Lung (tissue), 12 donors: ENCODE data around the gene DEFB118. TPM values are rescaled to one million over a fixed set of nuclear protein-coding genes. Genes with fewer than 3 reads are reported as not detected.
"Not testable (repeated sequence)": the region's sequence is repeated elsewhere in the genome, so short reads cannot be mapped to it uniquely, and the experiment has no call there.

Source experiments
- ATAC-seq: fragments of 200-7000 bp; cut with Tn5 transposase; one replicate; pipeline ENCODE4 v1.9.1; 2020; ENCODE audit warnings: moderate number of reproducible peaks; ENCODE audit not compliant: insufficient read depth, low FRiP score
- DNase-seq, 3 donors: peaks; one replicate each; pipeline ENCODE4 v3.0.0-alpha.2; 2013 to 2017
- H3K27ac ChIP-seq, 2 donors: one replicate each; pipeline ENCODE4 v1.5.1; 2013; ENCODE audit warnings: mild to moderate bottlenecking in 2 of 2, moderate library complexity in 2 of 2, control low read depth in 1 of 2, inconsistent platforms in 1 of 2, low read depth in 1 of 2, low read length in 1 of 2
- H3K27me3 ChIP-seq, 3 donors: one replicate each; pipeline ENCODE4 v1.5.1; 2013; ENCODE audit warnings: low read length in 2 of 3; ENCODE audit not compliant: control insufficient read depth in 3 of 3, insufficient read depth in 3 of 3
- H3K36me3 ChIP-seq, 4 donors: one replicate each; pipeline ENCODE4 v1.5.1; 2013; ENCODE audit warnings: low read length in 4 of 4, mild to moderate bottlenecking in 1 of 4, moderate library complexity in 1 of 4; ENCODE audit not compliant: control insufficient read depth in 4 of 4, insufficient read depth in 4 of 4
- H3K4me1 ChIP-seq, 5 donors: one replicate each; pipeline ENCODE4 v1.5.1; 2013; ENCODE audit warnings: low read length in 5 of 5, mild to moderate bottlenecking in 2 of 5, moderate library complexity in 1 of 5; ENCODE audit not compliant: control insufficient read depth in 5 of 5, insufficient read depth in 5 of 5
- H3K4me3 ChIP-seq: one replicate; pipeline ENCODE4 v1.5.1; 2013; ENCODE audit warnings: mild to moderate bottlenecking, control low read depth, moderate library complexity
- H3K9ac ChIP-seq, 2 donors: one replicate each; pipeline ENCODE4 v1.5.1; 2013; ENCODE audit warnings: low read length in 2 of 2, control low read depth in 1 of 2; ENCODE audit not compliant: insufficient read depth in 1 of 2
- H3K9me3 ChIP-seq, 4 donors: one replicate each; pipeline ENCODE4 v1.5.1; 2013; ENCODE audit warnings: low read length in 3 of 4, mild to moderate bottlenecking in 1 of 4, moderate library complexity in 1 of 4; ENCODE audit not compliant: control insufficient read depth in 4 of 4, insufficient read depth in 3 of 4
- WGBS, 2 donors: extraction: QIAGEN DNeasy Blood & Tissue Kit; methylation state at CpG; one replicate each; pipeline ENCODE4 v1.1.7; 2013; 5-methylcytosine and 5-hydroxymethylcytosine counted together
- polyA plus RNA-seq, 2 donors: library from polyadenylated mRNA; stranded (reverse); fragments of 200-250 nt; gene quantifications; one replicate each; pipeline ENCODE4 v1.2.1, GENCODE V29; 2013
- total RNA-seq, 2 donors: library from RNA; depleted of rRNA in 1 of 2; stranded (reverse); fragments of >200 nt in 1 of 2; gene quantifications; one replicate each; pipeline ENCODE4 v1.2.1, GENCODE V29; 2014 to 2021
- TF ChIP-seq, protein P1 (sequence below): IDR thresholded peaks from 2 replicates; pipeline ENCODE4 v1.5.1; 2012; ENCODE audit warnings: mild to moderate bottlenecking; ENCODE audit errors: control extremely low read depth, extremely low read depth
- donor health status: control.
- donor health status: control.
- donor health status: Bipolar disorder and iron deficiency.
- donor health status: healthy.
- donor health status: DM: yes; HTN: yes; CAD: no.

Gene DEFB118
- total and polyA plus RNA-seq, 4 donors: not detected

DNA sequence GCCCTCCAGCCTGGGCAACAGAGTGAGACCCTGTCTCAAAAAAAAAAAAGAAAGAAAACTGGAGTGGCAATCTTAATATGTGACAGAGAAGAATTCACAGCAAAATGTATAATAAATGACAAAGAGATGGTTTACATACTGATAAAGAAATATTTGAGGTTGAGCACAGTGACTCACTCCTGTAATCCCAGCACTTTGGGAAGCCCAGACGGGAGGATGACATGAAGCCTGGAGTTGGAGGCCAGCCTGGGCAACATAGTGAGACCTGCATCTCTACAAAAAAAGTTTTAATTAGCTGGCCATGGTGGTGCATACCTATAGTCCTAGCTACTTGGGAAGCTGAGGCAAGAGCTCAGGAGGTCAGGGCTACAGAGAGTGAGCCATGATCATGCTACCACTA, 12.4 kb upstream of the DEFB118 start:
- Histone ChIP-seq H3K36me3 (no peaks in the 10 kb centered on the region), H3K9ac (no peak overlapping the region), H3K9me3 (peaks cover 0 to 6% (median 0%) of the 10 kb centered on the region in 4 donors), H3K4me3 (no peak overlapping the region), H3K27me3 (no peaks in the 10 kb centered on the region), H3K27ac (no peak overlapping the region), H3K4me1 (no peaks in the 10 kb centered on the region)
- WGBS, 2 donors: 63 to 66% methylated on average over 1 of the region's 1 CpG
- ATAC-seq: no peak
- TF ChIP-seq, protein P1, sequence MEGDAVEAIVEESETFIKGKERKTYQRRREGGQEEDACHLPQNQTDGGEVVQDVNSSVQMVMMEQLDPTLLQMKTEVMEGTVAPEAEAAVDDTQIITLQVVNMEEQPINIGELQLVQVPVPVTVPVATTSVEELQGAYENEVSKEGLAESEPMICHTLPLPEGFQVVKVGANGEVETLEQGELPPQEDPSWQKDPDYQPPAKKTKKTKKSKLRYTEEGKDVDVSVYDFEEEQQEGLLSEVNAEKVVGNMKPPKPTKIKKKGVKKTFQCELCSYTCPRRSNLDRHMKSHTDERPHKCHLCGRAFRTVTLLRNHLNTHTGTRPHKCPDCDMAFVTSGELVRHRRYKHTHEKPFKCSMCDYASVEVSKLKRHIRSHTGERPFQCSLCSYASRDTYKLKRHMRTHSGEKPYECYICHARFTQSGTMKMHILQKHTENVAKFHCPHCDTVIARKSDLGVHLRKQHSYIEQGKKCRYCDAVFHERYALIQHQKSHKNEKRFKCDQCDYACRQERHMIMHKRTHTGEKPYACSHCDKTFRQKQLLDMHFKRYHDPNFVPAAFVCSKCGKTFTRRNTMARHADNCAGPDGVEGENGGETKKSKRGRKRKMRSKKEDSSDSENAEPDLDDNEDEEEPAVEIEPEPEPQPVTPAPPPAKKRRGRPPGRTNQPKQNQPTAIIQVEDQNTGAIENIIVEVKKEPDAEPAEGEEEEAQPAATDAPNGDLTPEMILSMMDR: no peak
- DNase-seq: no peak

DNA sequence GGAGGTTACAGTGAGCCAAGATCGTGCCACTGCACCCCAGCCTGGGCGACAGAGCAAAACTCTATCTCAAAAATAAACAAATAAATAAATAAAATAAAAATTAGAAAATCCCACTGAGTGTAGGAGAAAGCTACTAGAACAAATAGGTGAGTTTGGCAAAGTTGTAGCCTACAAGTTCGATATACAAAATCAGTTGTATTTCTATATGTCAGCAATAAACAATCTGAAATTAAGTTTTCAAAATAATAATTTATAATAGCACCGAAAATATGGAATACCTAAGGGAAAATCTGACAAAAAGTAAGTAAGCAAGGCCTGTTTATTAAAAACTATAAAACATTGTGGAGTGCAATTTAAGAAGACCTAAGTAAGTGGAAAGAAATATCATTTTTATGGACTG, 5.1 kb upstream of the DEFB118 start:
- 65 to 78% methylated on average over 4 of the region's 4 CpGs for WGBS, 2 donors
- no peak for DNase-seq

DNA sequence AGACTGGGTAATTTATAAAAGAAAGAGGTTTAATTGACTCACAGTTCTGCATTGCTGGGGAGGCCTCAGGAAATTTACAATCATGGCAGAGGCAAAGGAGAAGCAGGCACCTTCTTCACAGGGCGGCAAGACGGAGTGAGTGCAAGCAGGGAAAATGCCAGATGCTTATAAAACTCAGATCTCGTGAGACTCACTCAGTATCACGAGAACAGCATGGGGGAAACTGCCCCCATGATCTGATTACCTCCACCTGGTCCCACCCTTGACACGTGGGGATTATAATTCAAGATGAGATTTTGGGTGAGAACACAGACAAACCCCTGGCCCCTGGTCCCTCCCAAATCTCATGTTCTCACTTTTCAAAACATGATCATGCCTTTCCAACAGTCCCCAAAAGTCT, 4.1 kb upstream of the DEFB118 start:
- H3K4me1 ChIP-seq, H3K4me3 ChIP-seq, ATAC-seq, H3K36me3 ChIP-seq, DNase-seq, H3K27me3 ChIP-seq, H3K9ac ChIP-seq, H3K27ac ChIP-seq: not testable (repeated sequence)
- peaks cover 0 to 12% (median 4%) of the 10 kb centered on the region in 4 donors for H3K9me3 ChIP-seq
- WGBS, 2 donors: 73 to 76% methylated on average over 5 of the region's 5 CpGs

More for the DNA sequence above, 5.1 kb upstream of the DEFB118 start:
- no peaks in the 10 kb centered on the region for H3K4me1 ChIP-seq
- ATAC-seq: no peak
- H3K4me3 ChIP-seq: no peak overlapping the region
- TF ChIP-seq, protein P1: no peak
- H3K9me3 ChIP-seq: peaks cover 0 to 9% (median 3%) of the 10 kb centered on the region in 4 donors
- no peak overlapping the region for H3K9ac ChIP-seq
- no peaks in the 10 kb centered on the region for H3K27me3 ChIP-seq
- H3K36me3 ChIP-seq: no peaks in the 10 kb centered on the region
- no peak overlapping the region for H3K27ac ChIP-seq

DNA sequence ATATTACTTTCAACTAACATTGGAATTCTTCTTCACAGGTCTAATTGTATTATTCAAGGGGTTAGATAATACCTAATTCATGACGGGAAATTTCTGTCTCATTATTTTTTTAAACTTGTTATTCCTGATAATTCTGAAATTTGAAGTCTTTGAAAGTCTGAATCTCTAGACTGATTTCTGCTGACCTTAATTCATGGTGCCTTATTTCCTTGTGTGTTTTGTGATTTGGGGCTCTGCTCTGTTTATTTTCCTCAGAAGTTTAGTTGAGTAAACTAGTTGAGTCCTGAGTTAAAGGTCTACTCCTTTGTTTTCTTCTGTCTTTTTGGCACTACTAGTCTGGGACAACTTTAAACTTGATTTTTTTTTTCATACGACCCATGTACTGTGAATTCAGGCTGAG, 5.9 kb downstream of the DEFB118 start:
- Histone ChIP-seq H3K27ac (no peak overlapping the region), H3K27me3 (no peaks in the 10 kb centered on the region), H3K36me3 (no peaks in the 10 kb centered on the region), H3K4me1 (no peaks in the 10 kb centered on the region), H3K4me3 (no peak overlapping the region), H3K9ac (no peak overlapping the region), H3K9me3 (peaks cover 0 to 6% (median under 1%) of the 10 kb centered on the region in 4 donors)
- DNase-seq (no peak), ATAC-seq (no peak)
- WGBS, 2 donors: 68 to 82% methylated on average over 2 of the region's 2 CpGs
- TF ChIP-seq, protein P1: no peak
